Right atrium auricular region (tissue), 2 donors: ENCODE data around the gene GASK1A. TPM values are rescaled to one million over a fixed set of nuclear protein-coding genes. Genes with fewer than 3 reads are reported as not detected.

Experiments
- DNase-seq: peaks from one replicate; pipeline ENCODE4 v3.0.0-alpha.2; 2019; ENCODE audit warnings: low spot score
- H3K27ac ChIP-seq, 2 donors: fragments of 200-600 bp; sonication (generic); 1 replicate in 1 of 2; 2 replicates in 1 of 2; pipeline ENCODE4 v1.5.1; 2016 to 2019
- H3K27me3 ChIP-seq, 2 donors: fragments of 200-600 bp; sonication (generic); one replicate each; pipeline versions ENCODE4 v1.5.1 to v1.6.0; 2017 to 2019
- H3K36me3 ChIP-seq: fragments of 200-600 bp; sonication (generic); one replicate; pipeline ENCODE4 v1.5.1; 2016
- H3K4me1 ChIP-seq, 2 donors: fragments of 200-600 bp; sonication (generic); one replicate each; pipeline versions ENCODE4 v1.5.1 to v1.6.0; 2017 to 2019
- H3K4me3 ChIP-seq, 2 donors: fragments of 200-600 bp; sonication (generic); 1 replicate in 1 of 2; 2 replicates in 1 of 2; pipeline ENCODE4 v1.5.1; 2017 to 2019; ENCODE audit warnings: mild to moderate bottlenecking in 1 of 2, moderate library complexity in 1 of 2
- H3K9me3 ChIP-seq, 2 donors: fragments of 200-600 bp; sonication (generic); one replicate each; pipeline ENCODE4 v1.5.1; 2019
- total RNA-seq, 2 donors: library from RNA; depleted of rRNA; stranded (reverse); fragments of >200 nt; gene quantifications; one replicate each; pipeline ENCODE4 v1.1.0, GENCODE V29; 2016
- TF ChIP-seq, protein P1 (sequence below), 2 donors: fragments of 200-600 bp; sonication (generic); IDR thresholded peaks; one replicate each; pipeline ENCODE4 v1.5.1; 2019; ENCODE audit warnings: antibody characterized with exemption in 2 of 2

GASK1A gene
- total RNA-seq, 2 donors from 2014 or later: 1.5 to 2.1 TPM

DNA sequence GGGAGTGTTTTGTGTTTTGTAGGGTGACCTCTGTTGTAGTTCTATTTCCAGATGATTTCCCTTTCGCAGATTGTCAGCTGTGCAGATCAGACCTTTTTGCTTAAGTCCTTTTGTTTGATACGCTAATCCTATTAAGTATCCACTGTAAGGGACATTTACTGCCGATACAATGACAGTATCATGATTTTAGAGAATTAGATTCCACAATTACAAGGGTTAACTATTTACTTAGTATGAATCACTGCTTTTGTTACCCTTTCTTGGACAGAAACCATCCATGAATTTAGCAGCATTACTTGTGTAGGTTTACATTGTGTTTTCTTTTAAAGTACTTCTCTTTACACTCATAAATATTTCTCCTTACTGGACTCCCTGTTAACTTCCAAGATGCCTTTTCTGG, 41.8 kb upstream of the GASK1A start:
- Histone ChIP-seq H3K4me3 (no peak overlapping the region), H3K36me3 (no peaks in the 10 kb centered on the region)

DNA sequence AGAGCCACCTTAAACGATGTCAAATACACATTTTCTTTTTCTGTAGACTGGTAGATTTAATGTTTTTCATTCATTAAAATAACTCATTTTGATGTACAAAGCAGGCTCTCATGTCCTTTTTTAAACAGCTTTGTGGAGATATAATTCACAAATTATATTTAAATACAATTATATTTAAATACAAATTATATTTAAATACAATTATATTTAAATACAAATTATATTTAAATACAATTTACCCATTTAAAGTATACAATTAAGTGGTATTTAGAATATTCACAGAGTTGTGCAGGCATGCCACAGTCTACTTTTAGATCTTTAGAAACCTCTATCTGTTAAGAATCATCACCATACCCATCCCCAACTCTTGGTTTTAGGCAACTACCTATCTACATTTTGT, 36.4 kb upstream of the GASK1A start:
- DNase-seq: no peak
- no peaks in the 10 kb centered on the region for H3K27me3 ChIP-seq
- H3K4me1 ChIP-seq: no peaks in the 10 kb centered on the region
- TF ChIP-seq, protein P1, sequence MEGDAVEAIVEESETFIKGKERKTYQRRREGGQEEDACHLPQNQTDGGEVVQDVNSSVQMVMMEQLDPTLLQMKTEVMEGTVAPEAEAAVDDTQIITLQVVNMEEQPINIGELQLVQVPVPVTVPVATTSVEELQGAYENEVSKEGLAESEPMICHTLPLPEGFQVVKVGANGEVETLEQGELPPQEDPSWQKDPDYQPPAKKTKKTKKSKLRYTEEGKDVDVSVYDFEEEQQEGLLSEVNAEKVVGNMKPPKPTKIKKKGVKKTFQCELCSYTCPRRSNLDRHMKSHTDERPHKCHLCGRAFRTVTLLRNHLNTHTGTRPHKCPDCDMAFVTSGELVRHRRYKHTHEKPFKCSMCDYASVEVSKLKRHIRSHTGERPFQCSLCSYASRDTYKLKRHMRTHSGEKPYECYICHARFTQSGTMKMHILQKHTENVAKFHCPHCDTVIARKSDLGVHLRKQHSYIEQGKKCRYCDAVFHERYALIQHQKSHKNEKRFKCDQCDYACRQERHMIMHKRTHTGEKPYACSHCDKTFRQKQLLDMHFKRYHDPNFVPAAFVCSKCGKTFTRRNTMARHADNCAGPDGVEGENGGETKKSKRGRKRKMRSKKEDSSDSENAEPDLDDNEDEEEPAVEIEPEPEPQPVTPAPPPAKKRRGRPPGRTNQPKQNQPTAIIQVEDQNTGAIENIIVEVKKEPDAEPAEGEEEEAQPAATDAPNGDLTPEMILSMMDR (IDR thresholded peaks at IDR 0.05): no peak
- H3K9me3 ChIP-seq: no peaks in the 10 kb centered on the region
- H3K4me3 ChIP-seq: no peak overlapping the region
- no peaks in the 10 kb centered on the region for H3K36me3 ChIP-seq
- no peak overlapping the region for H3K27ac ChIP-seq

More for the DNA sequence above, 41.8 kb upstream of the GASK1A start:
- H3K27me3 ChIP-seq: no peaks in the 10 kb centered on the region
- H3K9me3 ChIP-seq: no peaks in the 10 kb centered on the region
- no peaks in the 10 kb centered on the region for H3K4me1 ChIP-seq
- no peak overlapping the region for H3K27ac ChIP-seq
- TF ChIP-seq, protein P1 (IDR thresholded peaks at IDR 0.05): no peak
- DNase-seq: no peak

DNA sequence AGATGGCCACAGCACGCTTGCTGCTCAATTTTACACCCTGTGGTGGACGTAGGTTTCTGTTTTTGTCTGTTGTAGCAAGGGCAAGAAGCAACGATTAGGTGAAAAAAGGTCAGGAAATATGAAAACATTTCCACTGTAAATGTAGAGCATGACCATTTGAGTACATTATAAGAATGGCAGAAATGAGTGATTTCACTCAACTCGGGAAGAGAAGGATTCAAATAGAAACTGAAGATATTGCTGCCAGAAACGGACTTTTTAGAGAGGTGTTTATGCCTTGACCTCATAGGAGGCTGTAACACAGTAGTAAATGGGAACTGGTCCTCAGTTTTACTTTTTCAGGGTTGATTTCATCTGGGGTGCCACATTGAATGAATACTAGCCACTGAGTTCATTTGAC, 33.1 kb upstream of the GASK1A start:
- TF ChIP-seq, protein P1 (IDR thresholded peaks at IDR 0.05): no peak
- H3K36me3 ChIP-seq: no peaks in the 10 kb centered on the region
- no peaks in the 10 kb centered on the region for H3K9me3 ChIP-seq
- H3K27me3 ChIP-seq: no peaks in the 10 kb centered on the region
- DNase-seq: no peak
- H3K4me3 ChIP-seq: no peak overlapping the region
- H3K4me1 ChIP-seq: no peaks in the 10 kb centered on the region
- no peak overlapping the region for H3K27ac ChIP-seq

DNA sequence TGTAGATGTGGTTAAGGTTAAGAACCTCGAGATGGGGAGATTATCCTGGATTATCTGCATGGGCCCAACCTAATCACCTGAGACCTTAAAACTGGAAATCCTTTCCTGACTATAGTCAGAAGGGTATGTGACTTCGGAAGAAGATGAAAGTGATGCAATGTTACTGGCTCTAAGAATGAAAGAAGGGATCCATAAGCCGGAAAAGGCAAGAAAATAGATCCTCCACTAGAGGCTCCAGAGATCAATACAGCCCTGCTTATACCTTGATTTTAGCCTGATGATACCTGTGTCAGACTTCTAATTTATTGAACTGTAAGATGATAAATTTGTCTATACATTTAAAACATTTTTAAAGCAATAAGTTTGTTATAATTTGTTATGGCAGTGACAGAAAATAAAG, 21.5 kb upstream of the GASK1A start:
- no peaks in the 10 kb centered on the region for H3K27me3 ChIP-seq
- H3K4me1 ChIP-seq: no peaks in the 10 kb centered on the region
- no peak for DNase-seq
- no peaks in the 10 kb centered on the region for H3K9me3 ChIP-seq
- no peak overlapping the region for H3K27ac ChIP-seq
- no peaks in the 10 kb centered on the region for H3K36me3 ChIP-seq
- no peak overlapping the region for H3K4me3 ChIP-seq
- TF ChIP-seq, protein P1 (IDR thresholded peaks at IDR 0.05): no peak

DNA sequence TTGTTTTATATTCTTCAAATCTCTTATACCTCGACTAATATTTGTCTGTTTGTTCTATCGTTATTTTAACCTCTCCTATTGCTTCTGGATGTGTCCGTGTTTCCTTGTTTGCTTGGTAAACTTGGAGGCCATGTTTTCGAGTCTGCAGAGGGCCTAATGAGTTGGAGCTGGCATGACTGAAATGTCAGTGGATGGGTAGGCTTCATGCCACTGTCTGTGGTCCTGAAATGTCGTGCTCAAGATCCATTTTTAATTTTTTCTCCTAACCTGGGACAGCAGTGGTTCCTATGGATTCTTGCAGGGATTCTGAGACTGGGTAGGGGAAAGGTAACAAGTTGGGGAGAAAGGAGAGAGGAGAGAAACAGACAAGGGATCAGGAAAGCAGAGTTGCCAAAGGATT, 18.8 kb upstream of the GASK1A start:
- no peaks in the 10 kb centered on the region for H3K36me3 ChIP-seq
- DNase-seq: no peak
- no peaks in the 10 kb centered on the region for H3K27me3 ChIP-seq
- H3K4me3 ChIP-seq: no peak overlapping the region
- TF ChIP-seq, protein P1 (IDR thresholded peaks at IDR 0.05): no peak
- no peaks in the 10 kb centered on the region for H3K4me1 ChIP-seq
- H3K9me3 ChIP-seq: no peaks in the 10 kb centered on the region
- no peak overlapping the region for H3K27ac ChIP-seq

DNA sequence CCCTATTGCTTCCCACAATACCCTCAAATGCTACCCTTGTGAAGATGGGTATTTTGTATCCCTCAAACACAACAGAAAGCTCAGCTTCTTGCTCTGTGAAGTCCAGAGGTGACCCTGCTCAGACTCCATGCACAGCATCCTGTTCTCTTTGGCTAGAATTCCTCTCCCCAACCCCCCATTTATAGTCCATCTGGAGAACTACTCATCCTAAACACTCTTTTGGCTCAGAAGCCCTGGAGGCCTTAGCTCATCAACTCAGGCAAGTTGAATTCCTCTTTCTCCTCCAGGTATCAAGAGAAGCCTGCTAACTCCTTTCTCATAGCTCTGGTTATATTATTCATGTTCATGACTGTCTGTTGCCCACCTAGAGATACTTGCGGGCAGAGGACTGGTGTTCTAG, 18.3 kb upstream of the GASK1A start:
- Histone ChIP-seq H3K4me1 (no peaks in the 10 kb centered on the region), H3K36me3 (no peaks in the 10 kb centered on the region), H3K27ac (no peak overlapping the region), H3K27me3 (no peaks in the 10 kb centered on the region), H3K9me3 (no peaks in the 10 kb centered on the region), H3K4me3 (no peak overlapping the region)
- DNase-seq: no peak
- TF ChIP-seq, protein P1 (IDR thresholded peaks at IDR 0.05): no peak
